BJ (cell line): ENCODE data around the gene DYRK1A. TPM values are rescaled to one million over a fixed set of nuclear protein-coding genes. Genes with fewer than 3 reads are reported as not detected.

Source experiments
- CTCF ChIA-PET: fragments of 350-600 bp; formaldehyde crosslinking; extraction: SDS; loops from one replicate; lab custom pipeline; 2021; ENCODE audit warnings: antibody characterized with exemption, inconsistent platforms; lab: Yijun Ruan, JAX
- POLR2A ChIA-PET: fragments of 300-600 bp; sonication (Branson Sonifier 250); formaldehyde crosslinking; extraction: SDS; loops from one replicate; lab custom pipeline; 2021; ENCODE audit warnings: antibody characterized with exemption; lab: Charles Lee
- DNase-seq: peaks from one replicate; pipeline ENCODE4 v3.0.0-alpha.2; 2011; ENCODE audit warnings: low read depth
- H3K27me3 ChIP-seq: 2 replicates; pipeline ENCODE4 v1.6.0; 2011; ENCODE audit warnings: low read length; ENCODE audit not compliant: control insufficient read depth, insufficient read depth
- H3K36me3 ChIP-seq: 2 replicates; pipeline ENCODE4 v1.5.1; 2011; ENCODE audit warnings: low read length; ENCODE audit not compliant: control insufficient read depth, insufficient read depth
- H3K4me3 ChIP-seq: 2 replicates; pipeline ENCODE4 v1.5.1; 2011; ENCODE audit warnings: low read depth, mild to moderate bottlenecking, control low read depth, low read length
- polyA plus RNA-seq: library from polyadenylated mRNA; depleted of rRNA; stranded (reverse); fragments of >200 nt; gene quantifications from 2 replicates; pipeline ENCODE4 v1.2.3, GENCODE V29; 2011
- TF ChIP-seq, protein P1 (sequence below): IDR thresholded peaks from 2 replicates; pipeline ENCODE4 v1.5.1; 2011; ENCODE audit warnings: low read depth, mild to moderate bottlenecking, control low read depth, inconsistent platforms, low read length, moderate library complexity; ENCODE audit not compliant: insufficient read depth

Gene DYRK1A
- polyA plus RNA-seq, 1 experiment = 55.9 TPM

- TF ChIP-seq, protein P1, sequence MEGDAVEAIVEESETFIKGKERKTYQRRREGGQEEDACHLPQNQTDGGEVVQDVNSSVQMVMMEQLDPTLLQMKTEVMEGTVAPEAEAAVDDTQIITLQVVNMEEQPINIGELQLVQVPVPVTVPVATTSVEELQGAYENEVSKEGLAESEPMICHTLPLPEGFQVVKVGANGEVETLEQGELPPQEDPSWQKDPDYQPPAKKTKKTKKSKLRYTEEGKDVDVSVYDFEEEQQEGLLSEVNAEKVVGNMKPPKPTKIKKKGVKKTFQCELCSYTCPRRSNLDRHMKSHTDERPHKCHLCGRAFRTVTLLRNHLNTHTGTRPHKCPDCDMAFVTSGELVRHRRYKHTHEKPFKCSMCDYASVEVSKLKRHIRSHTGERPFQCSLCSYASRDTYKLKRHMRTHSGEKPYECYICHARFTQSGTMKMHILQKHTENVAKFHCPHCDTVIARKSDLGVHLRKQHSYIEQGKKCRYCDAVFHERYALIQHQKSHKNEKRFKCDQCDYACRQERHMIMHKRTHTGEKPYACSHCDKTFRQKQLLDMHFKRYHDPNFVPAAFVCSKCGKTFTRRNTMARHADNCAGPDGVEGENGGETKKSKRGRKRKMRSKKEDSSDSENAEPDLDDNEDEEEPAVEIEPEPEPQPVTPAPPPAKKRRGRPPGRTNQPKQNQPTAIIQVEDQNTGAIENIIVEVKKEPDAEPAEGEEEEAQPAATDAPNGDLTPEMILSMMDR = no peak
- ChIA-PET POLR2A (no interaction called here), CTCF (interaction anchor here (0.6 to 2.2 kb wide), 9 partner anchors 9 to 993 kb away, joined by 3 to 15 read pairs (median 4); no protein-coding TSS in a partner anchor)
- Histone ChIP-seq H3K4me3 (no peak overlapping the region), H3K36me3 (no peaks in the 10 kb centered on the region), H3K27me3 (no peaks in the 10 kb centered on the region)
- DNase-seq = no peak
Observed at GRCh38 chr21:37462087-37462861, 95.7 kb downstream of the DYRK1A start.

GRCh38 chr21:37463083-37463801 lies 96.7 kb downstream of the DYRK1A start:
- CTCF ChIA-PET = interaction anchor here (0.6 to 2.2 kb wide), 19 partner anchors 8 to 992 kb away, joined by 3 to 15 read pairs (median 4); no protein-coding TSS in a partner anchor
- POLR2A ChIA-PET = no interaction called here
- no peak for DNase-seq
- no peaks in the 10 kb centered on the region for H3K27me3 ChIP-seq
- peak overlapping the region; percentile 2; the same call in 1 of the 2 replicates for H3K4me3 ChIP-seq
- H3K36me3 ChIP-seq = no peaks in the 10 kb centered on the region
- TF ChIP-seq, protein P1 = peak; percentile 66

DNA sequence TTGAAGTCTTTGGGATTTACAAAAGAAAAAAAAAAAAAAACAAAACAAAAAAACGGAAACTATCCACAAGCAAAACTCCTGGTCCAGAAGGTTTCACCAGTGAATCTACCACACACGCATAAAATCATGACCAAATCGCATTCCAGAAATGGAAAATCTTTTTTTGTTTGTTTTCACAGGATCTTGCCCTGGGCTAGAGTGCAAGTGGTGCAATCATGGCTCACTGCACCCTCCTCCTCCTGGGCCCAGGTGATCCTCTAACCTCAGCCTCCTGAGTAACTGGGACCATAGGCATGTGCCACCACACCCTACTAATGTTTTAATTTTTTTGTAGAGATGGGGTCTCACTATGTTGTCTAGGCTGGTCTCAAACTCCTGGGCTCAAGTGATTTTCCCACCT lies 100.5 kb downstream of the DYRK1A start:
- no peak for DNase-seq
- Histone ChIP-seq H3K4me3 (no peak overlapping the region), H3K27me3 (no peaks in the 10 kb centered on the region), H3K36me3 (no peaks in the 10 kb centered on the region; the same call in 1 of the 2 replicates)
- POLR2A ChIA-PET = no interaction called here
- CTCF ChIA-PET = interaction anchor here (0.7 kb wide), 2 partner anchors 10 to 204 kb away, joined by 3 read pairs; no protein-coding TSS in a partner anchor
- TF ChIP-seq, protein P1 = no peak

GRCh38 chr21:37468909-37469308 lies 102.3 kb downstream of the DYRK1A start:
- Histone ChIP-seq H3K27me3 (no peaks in the 10 kb centered on the region), H3K36me3 (no peaks in the 10 kb centered on the region; the same call in 1 of the 2 replicates), H3K4me3 (no peak overlapping the region)
- POLR2A ChIA-PET = no interaction called here
- DNase-seq = no peak
- TF ChIP-seq, protein P1 = no peak
- CTCF ChIA-PET = no interaction called here

GRCh38 chr21:37469441-37469840 lies 102.9 kb downstream of the DYRK1A start:
- no peak for DNase-seq
- TF ChIP-seq, protein P1 = no peak

More at GRCh38 chr21:37469441-37469840, 102.9 kb downstream of the DYRK1A start:
- Histone ChIP-seq H3K27me3 (no peaks in the 10 kb centered on the region), H3K36me3 (no peaks in the 10 kb centered on the region; the same call in 1 of the 2 replicates), H3K4me3 (no peak overlapping the region)
- POLR2A ChIA-PET = no interaction called here
- CTCF ChIA-PET = no interaction called here
